A549 (cell line): ENCODE data around the gene HPRT1. TPM values are rescaled to one million over a fixed set of nuclear protein-coding genes. Genes with fewer than 3 reads are reported as not detected.

Experiments used
- ATAC-seq, 2 experiments: fragments of 200-7000 bp in 1 of 2; fragments of >200 bp in 1 of 2; cut with Nextera tagmentation in 1 of 2; cut with Tn5 transposase in 1 of 2; 3 replicates each; pipeline versions ENCODE4 v1.8.0 to v1.9.1; 2018 to 2020; ENCODE audit warnings: mild to moderate bottlenecking in 1 of 2, moderate library complexity in 1 of 2
- CTCF ChIA-PET: fragments of 300-600 bp; sonication (Branson Sonifier 250); formaldehyde crosslinking; extraction: SDS; loops from one replicate; lab custom pipeline; 2021; ENCODE audit warnings: antibody characterized with exemption, inconsistent platforms; lab: Yijun Ruan, JAX
- POLR2A ChIA-PET: fragments of 350-600 bp; formaldehyde crosslinking; extraction: SDS; loops from one replicate; lab custom pipeline; 2021; ENCODE audit warnings: antibody characterized with exemption, inconsistent platforms; lab: Yijun Ruan, JAX
- DNase-seq, 2 experiments: peaks; one replicate each; pipeline versions ENCODE4 v3.0.0 to v3.0.0-alpha.2; 2011 to 2016; ENCODE audit warnings: low read depth in 1 of 2, low spot score in 1 of 2
- FAIRE-seq: peaks from 2 replicates; lab custom pipeline; 2011; peaks lifted over from hg19 to GRCh38; lab: Jason Lieb, UNC
- H3K27ac ChIP-seq, 2 experiments: fragments of >200 bp; sonication (Bioruptor Twin); formaldehyde crosslinking; 3 replicates each; pipeline ENCODE4 v1.5.1; 2016 to 2017
- H3K4me1 ChIP-seq: fragments of >200 bp; sonication (Bioruptor Twin); formaldehyde crosslinking; 3 replicates; pipeline ENCODE4 v1.6.1; 2016
- H3K4me2 ChIP-seq: fragments of >200 bp; sonication (Bioruptor Twin); formaldehyde crosslinking; 3 replicates; pipeline ENCODE4 v1.6.1; 2016
- H3K4me3 ChIP-seq: fragments of >200 bp; sonication (Bioruptor Twin); formaldehyde crosslinking; 3 replicates; pipeline ENCODE4 v1.5.1; 2016
- H3K9me3 ChIP-seq: fragments of >200 bp; sonication (Bioruptor Twin); formaldehyde crosslinking; 3 replicates; pipeline ENCODE4 v1.6.1; 2016
- CBX2 ChIP-seq: fragments of 200-600 bp; sonication (generic); IDR thresholded peaks from 2 replicates; pipeline ENCODE4 v1.6.1; 2016; ENCODE audit warnings: low read depth, mild to moderate bottlenecking, borderline replicate concordance
- CBX8 ChIP-seq: fragments of 200-600 bp; sonication (generic); IDR thresholded peaks from 2 replicates; pipeline ENCODE4 v1.6.1; 2016
- CHD4 ChIP-seq: fragments of 200-600 bp; sonication (generic); IDR thresholded peaks from 2 replicates; pipeline ENCODE4 v1.6.1; 2016; ENCODE audit warnings: antibody characterized with exemption, mild to moderate bottlenecking, borderline replicate concordance
- EP300 ChIP-seq, 2 experiments: fragments of >200 bp; sonication (Bioruptor Twin); formaldehyde crosslinking; IDR thresholded peaks; 2 replicates in 1 of 2; 3 replicates in 1 of 2; pipeline ENCODE4 v1.6.1; 2016 to 2017
- HDAC2 ChIP-seq: fragments of 200-600 bp; sonication (generic); IDR thresholded peaks from 2 replicates; pipeline ENCODE4 v1.6.1; 2016
- JUN ChIP-seq, 2 experiments: fragments of >200 bp; sonication (Bioruptor Twin); formaldehyde crosslinking; IDR thresholded peaks; 2 replicates in 1 of 2; 3 replicates in 1 of 2; pipeline ENCODE4 v1.6.1; 2016 to 2017
- MAFK ChIP-seq: fragments of 450-650 bp; IDR thresholded peaks from 2 replicates; pipeline ENCODE4 v1.6.1; 2014; ENCODE audit not compliant: partially characterized antibody
- NR3C1 ChIP-seq: fragments of >200 bp; sonication (Bioruptor Twin); formaldehyde crosslinking; IDR thresholded peaks from 3 replicates; pipeline ENCODE4 v1.6.1; 2017
- RFX5 ChIP-seq: fragments of 450-650 bp; IDR thresholded peaks from 2 replicates; pipeline ENCODE4 v1.7.1; 2014; ENCODE audit warnings: antibody characterized with exemption, mild to moderate bottlenecking, moderate library complexity
- RNF2 ChIP-seq: fragments of 200-600 bp; sonication (generic); IDR thresholded peaks from 2 replicates; pipeline ENCODE4 v1.6.1; 2016; ENCODE audit warnings: low read depth, mild to moderate bottlenecking, antibody characterized with exemption, moderate library complexity, borderline replicate concordance
- SMC3 ChIP-seq: fragments of >200 bp; sonication (Bioruptor Twin); formaldehyde crosslinking; IDR thresholded peaks from 3 replicates; pipeline ENCODE4 v1.6.1; 2018; ENCODE audit warnings: inconsistent platforms
- WGBS: methylation state at CpG from one replicate; pipeline ENCODE4 v1.1.6; 2017; ENCODE audit errors: missing lambda C conversion rate; 5-methylcytosine and 5-hydroxymethylcytosine counted together
- polyA plus RNA-seq, 4 experiments: library from polyadenylated mRNA; depleted of rRNA in 3 of 4; stranded (reverse); fragments of >200 nt; fragmentation: RNase III in 1 of 4; extraction: RNeasy Plus Mini Kit Qiagen cat#74134 plus additional on column Dnase treatment in 1 of 4; gene quantifications; 2 replicates in 3 of 4; 3 replicates in 1 of 4; pipeline ENCODE4 v1.2.3, GENCODE V29; 2011 to 2017
- small RNA-seq, 6 experiments: library from RNA; depleted of rRNA; stranded (forward); fragments of <200 nt; gene quantifications; one replicate each; pipeline ENCODE3, GENCODE V24; 2012

Gene HPRT1
- polyA plus RNA-seq, 2 of the 4 experiments (the other 2 are of a cell fraction) = 96.6 to 97.4 TPM

GRCh38 chrX:134548257-134549201, 88.6 kb downstream of the HPRT1 start:
- H3K9me3 ChIP-seq = no peaks in the 10 kb centered on the region
- peak overlapping the region; percentile 96 to 97 for H3K27ac ChIP-seq
- peak overlapping the region; percentile 94 for H3K4me2 ChIP-seq
- FAIRE-seq = no peak
- 1% methylated on average over 33 of the region's 33 CpGs for WGBS
- ChIA-PET POLR2A (no interaction called here), CTCF (no interaction called here)
- H3K4me3 ChIP-seq = peak overlapping the region; percentile 61
- peaks cover 63% of the 10 kb centered on the region for H3K4me1 ChIP-seq
- peak in 1 of 2 experiments; percentile 16; a peak in 2 of 6 replicates for ATAC-seq
- TF ChIP-seq NR3C1 = no peak
- TF ChIP-seq RFX5 = no peak
- no peak for TF ChIP-seq EP300 (IDR thresholded peaks at IDR 0.05)
- TF ChIP-seq SMC3 = no peak
- peak; percentile 79; the same call in 1 of the 2 replicates for TF ChIP-seq CBX8
- no peak for TF ChIP-seq CBX2
- no peak for TF ChIP-seq MAFK
- 0 out of 5 replicates have a peak, but pooled peaks of 1 of the 2 experiments have one; percentile 3 for TF ChIP-seq JUN (IDR thresholded peaks at IDR 0.05)
- TF ChIP-seq HDAC2 = no peak
- TF ChIP-seq RNF2 = peak; percentile 37; the same call in 1 of the 2 replicates
- no peak for TF ChIP-seq CHD4
- DNase-seq = no peak

Small RNAs within 50 kb of the gene (small RNA-seq; reads per million reads assigned to genes)
- gene AC004383.1 (0 reads per million in 6 experiments), gene MIR450A1 (0.86 to 373 (median 143) reads per million in 6 experiments), gene MIR450A2 (0.45 to 128 (median 52.2) reads per million in 6 experiments), gene MIR450B (3.5 to 292 (median 255) reads per million in 6 experiments), gene MIR503 (372 to 15,648 (median 13,575) reads per million in 6 experiments), gene MIR542 (11.0 to 1,104 (median 375) reads per million in 6 experiments)

Other genes starting within 250 kb of the HPRT1 start
- 0.09 TPM in 1 of 2 replicates, not detected in the other for gene CCDC160, start 223.0 kb upstream of the HPRT1 start, polyA plus RNA-seq (2011; rRNA removed)
- gene CCDC160, start 223.0 kb upstream of the HPRT1 start, polyA plus RNA-seq (2017; fragmentation: RNase III; extraction: RNeasy Plus Mini Kit Qiagen cat#74134 plus additional on column Dnase treatment) = 0.07 TPM in 1 of 3 replicates, not detected in the others
- 28.7 and 29.3 TPM in 2 replicates for gene PHF6, start 86.9 kb upstream of the HPRT1 start, polyA plus RNA-seq (2011; rRNA removed)
- gene PHF6, start 86.9 kb upstream of the HPRT1 start, polyA plus RNA-seq (2017; fragmentation: RNase III; extraction: RNeasy Plus Mini Kit Qiagen cat#74134 plus additional on column Dnase treatment) = 25.1 to 25.6 TPM (median 25.2 TPM) in 3 replicates
- gene PLAC1, start 198.3 kb downstream of the HPRT1 start, polyA plus RNA-seq (2011; rRNA removed) = 2.6 and 2.9 TPM in 2 replicates
- 0.79 to 1.4 TPM (median 0.87 TPM) in 3 replicates for gene PLAC1, start 198.3 kb downstream of the HPRT1 start, polyA plus RNA-seq (2017; fragmentation: RNase III; extraction: RNeasy Plus Mini Kit Qiagen cat#74134 plus additional on column Dnase treatment)